HG03196 (cell line): ENCODE data around the gene RGS5.
"Not testable (repeated sequence)": the region's sequence is repeated elsewhere in the genome, so short reads cannot be mapped to it uniquely, and the experiment has no call there.

Source experiments
- ATAC-seq: cut with Tn5 transposase; IDR thresholded peaks from one replicate; pipeline ENCODE4 v1.9.1; 2021; ENCODE audit not compliant: unreplicated experiment

Gene RGS5

DNA sequence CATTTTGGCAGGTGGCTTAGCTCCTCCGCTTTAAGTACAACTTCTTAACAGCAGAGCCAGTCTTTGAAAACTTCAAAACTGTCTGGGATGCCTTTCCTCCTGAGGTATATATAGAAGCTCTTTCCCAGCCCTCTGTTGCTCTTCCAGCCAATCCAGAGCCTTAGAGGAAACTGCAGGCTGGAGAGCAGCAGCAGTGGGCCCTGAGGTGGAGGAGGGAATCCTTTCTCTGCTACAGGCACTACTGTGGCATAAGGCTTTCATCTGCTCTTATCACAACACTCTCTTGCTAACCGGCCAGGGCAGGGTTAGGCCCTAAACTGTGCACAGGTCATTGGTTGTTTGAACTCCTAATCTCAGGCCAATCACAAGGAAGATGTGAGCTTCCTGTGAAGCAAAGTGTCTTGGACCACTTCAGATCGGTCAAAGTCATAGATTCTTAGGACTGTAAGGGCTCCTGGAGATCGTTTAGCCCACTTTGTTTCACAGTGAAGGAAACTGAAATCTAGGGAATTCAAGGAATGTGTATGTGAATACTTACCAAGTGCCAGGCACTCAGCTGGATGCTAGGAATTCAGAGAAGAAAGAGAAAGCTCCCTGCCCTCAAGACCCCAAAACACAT, at the start of gene RGS5:
Gene RGS5, minus strand, starts transcription at position 84 of the 619 bp plus-strand sequence. Its CDS starts 81 bp downstream, at position 3.
- no peak for ATAC-seq

- ATAC-seq = no peak
Measured at GRCh38 chr1:163250382-163250974, 47.8 kb upstream of the RGS5 start.

- ATAC-seq = no peak
Measured at GRCh38 chr1:163248064-163248463, 45.3 kb upstream of the RGS5 start.

- not testable (repeated sequence) for ATAC-seq
Measured at GRCh38 chr1:163244648-163245047, 41.9 kb upstream of the RGS5 start.

GRCh38 chr1:163241746-163242145, 39.0 kb upstream of the RGS5 start:
- ATAC-seq = no peak

DNA sequence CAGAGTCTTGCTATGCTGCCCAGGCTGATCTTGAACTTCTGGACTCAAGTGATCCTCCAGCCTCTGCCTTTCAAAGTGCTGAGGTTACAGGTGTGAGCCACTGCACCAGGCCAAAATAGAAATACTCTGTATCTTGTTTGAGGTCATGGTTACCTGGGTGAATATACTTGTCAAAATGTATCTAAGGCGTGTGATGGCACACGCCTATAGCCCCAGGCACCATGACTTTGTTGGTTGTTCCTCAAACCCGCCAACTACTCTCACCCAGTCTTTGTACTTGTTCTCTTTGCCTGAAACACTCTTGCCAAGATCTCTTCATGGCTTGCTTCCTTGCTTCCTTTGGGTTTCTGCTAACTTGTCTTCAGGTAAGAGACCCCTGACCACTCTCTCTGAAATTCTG, 38.0 kb upstream of the RGS5 start:
- ATAC-seq = no peak

DNA sequence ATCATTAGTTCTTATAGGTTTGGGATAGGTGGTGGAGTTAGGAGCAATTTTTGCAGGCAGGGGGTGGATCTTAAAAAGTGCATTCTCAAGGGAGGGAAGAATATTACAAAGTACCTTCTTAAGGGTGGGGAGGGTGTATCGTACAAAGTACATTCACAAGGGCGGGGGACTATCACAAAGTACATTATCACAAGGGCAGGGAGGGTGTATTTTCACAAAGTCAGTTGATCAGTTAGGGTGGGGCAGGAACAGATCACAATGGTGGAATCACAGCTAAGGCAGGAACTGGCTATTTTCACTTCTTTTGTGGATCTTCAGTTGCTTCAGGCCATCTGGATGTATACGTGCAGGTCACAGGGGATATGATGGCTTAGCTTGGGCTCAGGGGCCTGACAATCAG, 30.9 kb upstream of the RGS5 start:
- ATAC-seq = not testable (repeated sequence)

DNA sequence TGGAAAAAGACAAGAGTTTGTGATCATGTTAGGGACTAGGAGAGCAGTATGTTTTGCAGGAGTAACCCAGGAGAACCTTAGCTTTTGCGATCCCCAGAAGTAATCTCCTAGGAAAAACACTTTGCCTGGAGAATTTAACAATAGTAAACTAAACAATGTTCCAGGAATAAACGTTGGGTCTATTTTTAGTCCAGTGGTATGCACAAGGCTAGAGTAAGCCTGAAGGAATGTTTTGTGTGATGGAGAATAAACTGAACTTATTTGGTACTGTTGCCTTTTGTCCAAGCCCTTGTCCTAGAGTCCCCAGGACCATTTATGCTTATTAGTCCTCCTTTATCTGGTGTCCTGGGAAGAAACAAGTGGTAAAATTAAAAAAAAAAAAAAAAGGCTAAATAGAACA, 28.7 kb upstream of the RGS5 start:
- no peak for ATAC-seq

DNA sequence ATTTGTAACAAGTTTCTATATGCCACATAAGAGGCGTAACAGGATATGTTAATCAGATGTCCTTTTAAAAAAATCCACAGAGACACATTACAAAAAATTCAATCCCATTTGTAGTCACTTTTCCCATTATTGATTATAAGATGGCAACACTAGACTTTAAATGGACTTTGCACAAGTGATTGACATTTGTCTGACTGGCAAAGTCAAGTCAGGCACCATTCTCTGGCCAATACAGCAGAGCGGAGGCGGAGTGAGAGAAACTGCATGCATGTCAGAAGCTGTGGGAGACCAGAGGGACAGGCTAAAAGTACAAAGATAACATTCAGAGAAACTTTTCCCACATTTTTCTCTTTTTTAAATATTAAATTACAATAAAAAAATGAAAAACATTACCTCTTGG, 28.1 kb upstream of the RGS5 start:
- no peak for ATAC-seq

- ATAC-seq = not testable (repeated sequence)
Measured at GRCh38 chr1:163228271-163228670, 25.6 kb upstream of the RGS5 start.

DNA sequence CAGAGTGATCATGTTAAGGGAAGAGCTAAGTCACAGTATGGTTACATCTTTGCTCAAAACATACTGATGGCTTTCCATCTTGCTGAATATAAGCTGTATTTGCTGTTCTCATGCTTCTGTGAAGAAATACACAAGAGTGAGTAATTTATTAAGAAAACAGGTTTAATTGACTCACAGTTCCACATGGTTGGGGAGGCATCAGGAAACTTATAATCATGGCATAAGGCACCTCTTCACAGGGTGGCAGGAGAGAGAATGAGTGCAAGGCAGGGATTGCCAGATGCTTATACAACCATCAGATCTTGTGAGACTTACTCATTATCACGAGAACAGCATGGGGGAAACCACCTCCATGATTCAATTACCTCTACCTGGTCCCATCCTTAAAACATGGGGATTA, 24.4 kb upstream of the RGS5 start:
- ATAC-seq = no peak

GRCh38 chr1:163213626-163214025, 10.9 kb upstream of the RGS5 start:
- ATAC-seq = no peak

GRCh38 chr1:163211667-163212066, 9.0 kb upstream of the RGS5 start:
- ATAC-seq = no peak

DNA sequence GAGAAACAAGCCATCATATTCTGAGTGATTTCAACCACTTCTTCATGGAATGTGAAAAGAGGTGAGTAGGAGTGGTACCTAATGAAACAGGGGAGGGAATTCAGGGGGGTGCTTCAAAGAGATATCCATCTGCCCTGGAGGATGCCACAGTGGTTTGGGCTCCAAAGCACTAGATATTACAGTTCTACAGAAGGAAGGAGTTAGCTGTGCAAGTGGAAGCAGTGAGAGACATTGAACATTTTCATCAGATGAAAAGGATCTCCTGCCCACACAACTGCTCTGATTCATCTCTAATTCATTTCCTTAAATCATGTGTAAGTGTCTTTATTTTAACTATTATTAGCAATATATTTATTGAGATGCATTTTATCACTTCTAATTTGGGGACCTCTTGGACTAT, 2.8 kb upstream of the RGS5 start:
- ATAC-seq = no peak

- no peak for ATAC-seq
Measured at GRCh38 chr1:163203561-163203960, 845 bp upstream of the RGS5 start.

GRCh38 chr1:163201906-163202305, 810 bp downstream of the RGS5 start:
- no peak for ATAC-seq

- ATAC-seq = no peak
Measured at GRCh38 chr1:163197022-163197421, 5.7 kb downstream of the RGS5 start.

- ATAC-seq = no peak
Measured at GRCh38 chr1:163196449-163196787, 6.3 kb downstream of the RGS5 start.

DNA sequence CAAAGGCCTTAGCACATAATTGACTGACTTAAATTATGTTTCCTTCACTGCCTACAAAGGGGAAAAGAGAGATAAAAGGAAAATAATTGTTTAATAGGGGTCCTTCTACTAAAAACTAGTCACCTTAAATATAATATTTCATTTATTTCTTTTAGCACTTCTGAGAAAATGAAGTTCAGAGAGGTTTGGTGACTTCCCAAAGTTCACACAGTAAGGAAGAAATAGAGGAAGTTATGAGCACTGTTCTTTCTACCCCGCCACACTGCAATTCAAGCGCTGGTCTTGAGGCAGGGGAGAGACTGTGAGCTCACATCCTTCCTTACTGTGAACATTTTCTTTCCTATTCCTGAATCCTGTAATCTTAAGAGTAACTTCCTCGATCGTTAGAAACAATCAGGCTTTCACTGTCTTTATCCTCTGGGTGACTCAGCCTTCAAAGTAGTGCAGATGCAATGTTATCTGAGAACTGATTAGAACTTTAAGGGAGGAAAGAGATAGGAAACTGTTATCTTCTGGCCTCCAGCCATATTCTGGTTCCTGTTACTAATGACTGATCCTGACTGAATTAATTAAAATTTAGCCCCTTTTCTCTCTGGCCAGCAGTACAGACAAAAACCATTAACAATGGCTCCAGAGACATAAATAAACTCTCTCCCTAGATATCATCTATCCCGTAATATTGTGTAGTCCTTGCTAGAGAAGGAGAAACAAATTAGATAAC, 6.8 kb downstream of the RGS5 start:
- ATAC-seq = no peak

DNA sequence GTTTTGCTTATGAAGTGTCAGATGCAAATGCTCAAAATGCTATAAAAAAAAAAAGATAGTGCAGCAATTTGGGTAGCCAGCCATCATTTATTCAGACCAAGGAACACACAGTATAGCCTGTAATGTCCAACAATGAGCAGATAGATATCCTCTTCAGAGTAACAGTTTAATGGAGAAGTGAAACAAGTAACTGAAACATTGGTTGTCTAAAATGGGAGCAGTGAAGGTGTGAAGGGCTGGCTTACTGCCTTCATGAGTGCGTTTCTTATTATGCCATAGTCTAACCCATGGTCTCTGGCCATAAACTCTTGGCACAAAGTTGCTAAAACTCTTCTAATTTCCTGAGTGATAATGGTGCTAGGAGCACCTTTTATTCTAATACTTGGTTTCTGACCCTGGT, 11.4 kb downstream of the RGS5 start:
- no peak for ATAC-seq

DNA sequence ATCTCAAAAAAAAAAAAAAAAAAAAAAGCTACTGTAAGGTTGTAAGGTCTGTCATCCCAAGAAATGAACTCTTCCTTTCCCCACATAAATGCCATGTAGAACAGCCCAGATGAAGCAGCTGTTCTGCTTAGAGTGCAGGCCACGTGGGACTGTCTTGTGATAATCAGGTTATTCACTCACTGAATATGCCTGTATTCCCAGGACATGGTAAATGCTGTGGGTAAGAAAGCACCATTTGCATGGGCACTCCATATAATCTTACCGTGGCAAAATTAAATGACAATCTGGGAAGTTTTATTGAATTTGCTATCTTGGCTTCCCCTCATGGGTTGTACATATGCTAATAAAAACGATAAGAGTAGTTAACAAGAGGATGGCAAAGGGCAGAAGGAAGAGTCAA, 13.8 kb downstream of the RGS5 start:
- no peak for ATAC-seq

DNA sequence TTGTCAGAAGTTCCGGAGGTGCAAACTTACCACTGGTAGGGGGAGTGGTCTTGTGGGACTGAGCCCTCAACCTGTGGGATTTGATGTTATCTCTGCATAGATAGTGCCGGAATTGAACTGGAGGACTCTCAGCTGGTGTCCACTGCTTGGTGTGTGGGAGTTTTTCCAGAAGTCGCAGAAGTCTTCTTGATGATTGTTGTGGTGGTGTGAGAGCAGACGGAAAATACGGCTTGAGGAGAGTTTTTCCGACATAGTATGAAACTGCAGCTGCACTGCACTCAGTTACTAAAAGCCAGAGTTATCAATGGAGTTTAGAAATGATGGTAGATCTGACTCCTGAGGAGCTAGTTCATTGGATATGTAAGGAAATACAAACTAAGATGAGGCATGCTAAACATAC, 14.9 kb downstream of the RGS5 start:
- no peak for ATAC-seq

- no peak for ATAC-seq
Measured at GRCh38 chr1:163186862-163187261, 15.9 kb downstream of the RGS5 start.
